HepG2 (cell line): ENCODE results near the gene TMEM186. TPM values are rescaled to one million over a fixed set of nuclear protein-coding genes. Genes with fewer than 3 reads are reported as not detected.

Experiments used
- ATM ChIP-seq: fragments of 450-650 bp; IDR thresholded peaks from 2 replicates; pipeline ENCODE4 v1.7.1; 2017; ENCODE audit warnings: mild to moderate bottlenecking, borderline replicate concordance
- CC2D1A ChIP-seq: sonication (generic); formaldehyde crosslinking; IDR thresholded peaks from 2 replicates; pipeline ENCODE4 v1.8.1; 2023; ENCODE audit warnings: mild to moderate bottlenecking, missing genetic modification reagents
- KAT7 ChIP-seq: IDR thresholded peaks from 2 replicates; pipeline ENCODE4 v1.6.1; 2018; ENCODE audit warnings: borderline replicate concordance, missing compliant biosample characterization
- KLF13 ChIP-seq: sonication (generic); formaldehyde crosslinking; IDR thresholded peaks from 2 replicates; pipeline ENCODE4 v1.4.0; 2020; ENCODE audit warnings: mild to moderate bottlenecking, missing genetic modification reagents
- KLF6 ChIP-seq: IDR thresholded peaks from 2 replicates; pipeline ENCODE4 v1.8.0; 2016; ENCODE audit warnings: missing biosample characterization, missing genetic modification reagents
- MAF1 ChIP-seq: sonication (generic); formaldehyde crosslinking; IDR thresholded peaks from 2 replicates; pipeline ENCODE4 v1.5.0; 2020; ENCODE audit warnings: missing genetic modification reagents, borderline replicate concordance
- MEF2D ChIP-seq: sonication (generic); formaldehyde crosslinking; IDR thresholded peaks from 2 replicates; pipeline ENCODE4 v1.5.1; 2020; ENCODE audit warnings: mild to moderate bottlenecking, missing genetic modification reagents
- PTBP1 ChIP-seq: fragments of 200-400 bp; formaldehyde crosslinking; IDR thresholded peaks from 2 replicates; pipeline ENCODE4 v1.6.1; 2018; ENCODE audit warnings: low read length, low read depth; ENCODE audit not compliant: poor library complexity, severe bottlenecking
- RBAK ChIP-seq: sonication (generic); formaldehyde crosslinking; IDR thresholded peaks from 2 replicates; pipeline ENCODE4 v1.5.1; 2020; ENCODE audit warnings: mild to moderate bottlenecking, missing genetic modification reagents
- RFX3 ChIP-seq: IDR thresholded peaks from 2 replicates; pipeline ENCODE4 v1.6.1; 2016; ENCODE audit warnings: missing biosample characterization, missing genetic modification reagents
- RFXAP ChIP-seq: sonication (generic); formaldehyde crosslinking; IDR thresholded peaks from 2 replicates; pipeline ENCODE4 v1.4.0; 2020; ENCODE audit warnings: missing genetic modification reagents, borderline replicate concordance
- SMAD3 ChIP-seq: sonication (generic); formaldehyde crosslinking; IDR thresholded peaks from 2 replicates; pipeline ENCODE4 v1.4.0; 2020; ENCODE audit warnings: missing genetic modification reagents
- TMF1 ChIP-seq: sonication (generic); formaldehyde crosslinking; IDR thresholded peaks from 2 replicates; pipeline ENCODE4 v1.8.1; 2022; ENCODE audit warnings: low read depth, missing genetic modification reagents
- ZBTB3 ChIP-seq: sonication (generic); formaldehyde crosslinking; IDR thresholded peaks from 2 replicates; pipeline ENCODE4 v1.4.0; 2020; ENCODE audit warnings: low read depth, mild to moderate bottlenecking, moderate library complexity, missing genetic modification reagents, borderline replicate concordance
- ZNF136 ChIP-seq: sonication (generic); formaldehyde crosslinking; IDR thresholded peaks from 2 replicates; pipeline ENCODE4 v1.8.1; 2022; ENCODE audit warnings: low read depth, mild to moderate bottlenecking, moderate library complexity, missing genetic modification reagents
- ZNF333 ChIP-seq: sonication (generic); formaldehyde crosslinking; IDR thresholded peaks from 2 replicates; pipeline ENCODE4 v1.4.0; 2020; ENCODE audit warnings: mild to moderate bottlenecking, missing genetic modification reagents, borderline replicate concordance
- ZNF607 ChIP-seq: sonication (generic); formaldehyde crosslinking; IDR thresholded peaks from 2 replicates; pipeline ENCODE4 v1.5.1; 2020; ENCODE audit warnings: missing genetic modification reagents, mild to moderate bottlenecking, borderline replicate concordance
- polyA plus RNA-seq, 8 experiments: library from polyadenylated mRNA; depleted of rRNA in 3 of 8; stranded (reverse) in 7 of 8; unstranded in 1 of 8; fragments of >200 nt; fragmentation: Illumina TruSeq in 4 of 8; extraction: Trizol in 4 of 8; gene quantifications; 2 replicates each; pipeline versions ENCODE4 v1.2.1 to v1.2.3, GENCODE V29; 2011 to 2016; ENCODE audit warnings: low read depth in 4 of 8, missing spikeins in 1 of 8, mixed read lengths in 1 of 8; ENCODE audit not compliant: insufficient read depth in 1 of 8
- total RNA-seq, 5 experiments: library from RNA; depleted of rRNA; stranded (reverse); fragments of >200 nt; fragmentation: Illumina TruSeq; extraction: Trizol; gene quantifications; 2 replicates each; pipeline ENCODE4 v1.2.3, GENCODE V29; 2016; ENCODE audit warnings: low read depth in 1 of 5
- TF ChIP-seq, protein P1 (sequence below): IDR thresholded peaks from 2 replicates; pipeline ENCODE4 v1.6.1; 2016
- TF ChIP-seq, protein P2 (sequence below): sonication (generic); formaldehyde crosslinking; IDR thresholded peaks from 2 replicates; pipeline ENCODE4 v1.4.0; 2020; ENCODE audit warnings: missing genetic modification reagents
- TF ChIP-seq, protein P3 (sequence below): sonication (generic); formaldehyde crosslinking; IDR thresholded peaks from 2 replicates; pipeline ENCODE4 v1.4.0; 2020; ENCODE audit warnings: missing genetic modification reagents, borderline replicate concordance
- TF ChIP-seq, protein P4 (sequence below): sonication (generic); formaldehyde crosslinking; IDR thresholded peaks from 2 replicates; pipeline ENCODE4 v1.4.0; 2020; ENCODE audit warnings: missing genetic modification reagents

The TMEM186 gene
- total and polyA plus RNA-seq, 2 of the 13 experiments (the other 11 are each of a cell fraction or from before 2014, with no cell fraction given) = 16.2 to 19.3 TPM

DNA sequence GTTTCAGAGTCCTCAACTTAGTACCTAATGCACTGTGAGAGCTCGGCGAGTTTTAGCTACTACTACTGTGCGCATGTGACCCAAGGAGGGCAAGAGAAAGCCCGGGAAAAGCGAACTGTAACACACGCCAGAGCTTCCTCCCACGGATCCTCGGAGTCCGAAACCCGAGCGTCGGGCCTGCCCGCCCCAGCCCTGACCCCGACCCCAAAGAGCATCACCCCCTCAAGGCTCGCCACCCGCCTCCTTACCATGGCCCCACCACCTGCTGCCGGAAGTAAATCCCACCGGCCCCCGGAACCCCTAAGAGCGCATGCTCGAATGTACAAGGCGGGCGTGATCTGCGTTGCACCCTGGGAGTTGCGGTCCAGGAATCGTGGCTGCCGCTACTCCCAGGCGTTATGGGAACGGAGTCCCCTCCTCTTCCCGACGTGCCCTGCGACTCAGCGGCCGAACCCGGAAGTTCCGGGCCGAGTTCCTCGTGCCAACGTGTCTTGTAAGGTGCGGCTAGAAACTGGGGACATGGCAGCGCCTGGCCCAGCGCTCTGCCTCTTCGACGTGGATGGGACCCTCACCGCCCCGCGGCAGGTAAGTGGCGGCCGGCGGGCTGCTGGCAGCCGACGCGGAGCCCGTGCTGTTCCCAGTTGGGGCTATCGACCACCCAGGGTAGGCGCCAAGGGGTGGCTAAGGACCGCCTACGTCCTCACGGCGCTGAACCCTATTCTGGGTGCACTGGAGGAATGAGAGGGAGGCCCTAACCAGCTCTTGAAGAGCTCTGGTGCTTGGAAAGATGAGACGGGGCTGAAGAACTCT is at the start of gene TMEM186, which contains the start of gene PMM2 (continued):
- TF ChIP-seq, protein P1, sequence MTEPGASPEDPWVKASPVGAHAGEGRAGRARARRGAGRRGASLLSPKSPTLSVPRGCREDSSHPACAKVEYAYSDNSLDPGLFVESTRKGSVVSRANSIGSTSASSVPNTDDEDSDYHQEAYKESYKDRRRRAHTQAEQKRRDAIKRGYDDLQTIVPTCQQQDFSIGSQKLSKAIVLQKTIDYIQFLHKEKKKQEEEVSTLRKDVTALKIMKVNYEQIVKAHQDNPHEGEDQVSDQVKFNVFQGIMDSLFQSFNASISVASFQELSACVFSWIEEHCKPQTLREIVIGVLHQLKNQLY (CRISPR knock-in tag) = peak; percentile 90
- peak; percentile 81 for TF ChIP-seq RFX3
- TF ChIP-seq, protein P2, sequence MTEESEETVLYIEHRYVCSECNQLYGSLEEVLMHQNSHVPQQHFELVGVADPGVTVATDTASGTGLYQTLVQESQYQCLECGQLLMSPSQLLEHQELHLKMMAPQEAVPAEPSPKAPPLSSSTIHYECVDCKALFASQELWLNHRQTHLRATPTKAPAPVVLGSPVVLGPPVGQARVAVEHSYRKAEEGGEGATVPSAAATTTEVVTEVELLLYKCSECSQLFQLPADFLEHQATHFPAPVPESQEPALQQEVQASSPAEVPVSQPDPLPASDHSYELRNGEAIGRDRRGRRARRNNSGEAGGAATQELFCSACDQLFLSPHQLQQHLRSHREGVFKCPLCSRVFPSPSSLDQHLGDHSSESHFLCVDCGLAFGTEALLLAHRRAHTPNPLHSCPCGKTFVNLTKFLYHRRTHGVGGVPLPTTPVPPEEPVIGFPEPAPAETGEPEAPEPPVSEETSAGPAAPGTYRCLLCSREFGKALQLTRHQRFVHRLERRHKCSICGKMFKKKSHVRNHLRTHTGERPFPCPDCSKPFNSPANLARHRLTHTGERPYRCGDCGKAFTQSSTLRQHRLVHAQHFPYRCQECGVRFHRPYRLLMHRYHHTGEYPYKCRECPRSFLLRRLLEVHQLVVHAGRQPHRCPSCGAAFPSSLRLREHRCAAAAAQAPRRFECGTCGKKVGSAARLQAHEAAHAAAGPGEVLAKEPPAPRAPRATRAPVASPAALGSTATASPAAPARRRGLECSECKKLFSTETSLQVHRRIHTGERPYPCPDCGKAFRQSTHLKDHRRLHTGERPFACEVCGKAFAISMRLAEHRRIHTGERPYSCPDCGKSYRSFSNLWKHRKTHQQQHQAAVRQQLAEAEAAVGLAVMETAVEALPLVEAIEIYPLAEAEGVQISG (CRISPR knock-in tag) = peak; percentile 97
- TF ChIP-seq KAT7 (CRISPR knock-in tag) = peak; percentile 91; the same call in 1 of the 2 replicates
- TF ChIP-seq ZNF136 (CRISPR knock-in tag) = peak; percentile 96
- peak; percentile 98 for TF ChIP-seq TMF1 (CRISPR knock-in tag)
- TF ChIP-seq ZNF333 (CRISPR knock-in tag) = peak; percentile 100
- TF ChIP-seq, protein P3, sequence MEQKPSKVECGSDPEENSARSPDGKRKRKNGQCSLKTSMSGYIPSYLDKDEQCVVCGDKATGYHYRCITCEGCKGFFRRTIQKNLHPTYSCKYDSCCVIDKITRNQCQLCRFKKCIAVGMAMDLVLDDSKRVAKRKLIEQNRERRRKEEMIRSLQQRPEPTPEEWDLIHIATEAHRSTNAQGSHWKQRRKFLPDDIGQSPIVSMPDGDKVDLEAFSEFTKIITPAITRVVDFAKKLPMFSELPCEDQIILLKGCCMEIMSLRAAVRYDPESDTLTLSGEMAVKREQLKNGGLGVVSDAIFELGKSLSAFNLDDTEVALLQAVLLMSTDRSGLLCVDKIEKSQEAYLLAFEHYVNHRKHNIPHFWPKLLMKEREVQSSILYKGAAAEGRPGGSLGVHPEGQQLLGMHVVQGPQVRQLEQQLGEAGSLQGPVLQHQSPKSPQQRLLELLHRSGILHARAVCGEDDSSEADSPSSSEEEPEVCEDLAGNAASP (CRISPR knock-in tag) = peak; percentile 87
- TF ChIP-seq ZBTB3 (CRISPR knock-in tag) = peak; percentile 94
- TF ChIP-seq CC2D1A (CRISPR knock-in tag) = peak; percentile 71; the same call in 1 of the 2 replicates
- peak; percentile 60; the same call in 1 of the 2 replicates for TF ChIP-seq RBAK
- TF ChIP-seq, protein P4, sequence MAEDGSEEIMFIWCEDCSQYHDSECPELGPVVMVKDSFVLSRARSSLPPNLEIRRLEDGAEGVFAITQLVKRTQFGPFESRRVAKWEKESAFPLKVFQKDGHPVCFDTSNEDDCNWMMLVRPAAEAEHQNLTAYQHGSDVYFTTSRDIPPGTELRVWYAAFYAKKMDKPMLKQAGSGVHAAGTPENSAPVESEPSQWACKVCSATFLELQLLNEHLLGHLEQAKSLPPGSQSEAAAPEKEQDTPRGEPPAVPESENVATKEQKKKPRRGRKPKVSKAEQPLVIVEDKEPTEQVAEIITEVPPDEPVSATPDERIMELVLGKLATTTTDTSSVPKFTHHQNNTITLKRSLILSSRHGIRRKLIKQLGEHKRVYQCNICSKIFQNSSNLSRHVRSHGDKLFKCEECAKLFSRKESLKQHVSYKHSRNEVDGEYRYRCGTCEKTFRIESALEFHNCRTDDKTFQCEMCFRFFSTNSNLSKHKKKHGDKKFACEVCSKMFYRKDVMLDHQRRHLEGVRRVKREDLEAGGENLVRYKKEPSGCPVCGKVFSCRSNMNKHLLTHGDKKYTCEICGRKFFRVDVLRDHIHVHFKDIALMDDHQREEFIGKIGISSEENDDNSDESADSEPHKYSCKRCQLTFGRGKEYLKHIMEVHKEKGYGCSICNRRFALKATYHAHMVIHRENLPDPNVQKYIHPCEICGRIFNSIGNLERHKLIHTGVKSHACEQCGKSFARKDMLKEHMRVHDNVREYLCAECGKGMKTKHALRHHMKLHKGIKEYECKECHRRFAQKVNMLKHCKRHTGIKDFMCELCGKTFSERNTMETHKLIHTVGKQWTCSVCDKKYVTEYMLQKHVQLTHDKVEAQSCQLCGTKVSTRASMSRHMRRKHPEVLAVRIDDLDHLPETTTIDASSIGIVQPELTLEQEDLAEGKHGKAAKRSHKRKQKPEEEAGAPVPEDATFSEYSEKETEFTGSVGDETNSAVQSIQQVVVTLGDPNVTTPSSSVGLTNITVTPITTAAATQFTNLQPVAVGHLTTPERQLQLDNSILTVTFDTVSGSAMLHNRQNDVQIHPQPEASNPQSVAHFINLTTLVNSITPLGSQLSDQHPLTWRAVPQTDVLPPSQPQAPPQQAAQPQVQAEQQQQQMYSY = peak; percentile 87
- TF ChIP-seq SMAD3 (CRISPR knock-in tag) = peak; percentile 97
- TF ChIP-seq ATM = no peak
- peak; percentile 99 for TF ChIP-seq ZNF607 (CRISPR knock-in tag)
- TF ChIP-seq KLF13 (CRISPR knock-in tag) = peak; percentile 70
- peak; percentile 98 for TF ChIP-seq MEF2D
- TF ChIP-seq RFXAP (CRISPR knock-in tag) = peak; percentile 87
- TF ChIP-seq PTBP1 = peak; percentile 70
- peak; percentile 93; the same call in 1 of the 2 replicates for TF ChIP-seq MAF1 (CRISPR knock-in tag)
- TF ChIP-seq KLF6 (CRISPR knock-in tag) = peak; percentile 98
